KOPT-K1 (cell line): ENCODE data around the gene FAM118A.
"Not testable (repeated sequence)": the region's sequence is repeated elsewhere in the genome, so short reads cannot be mapped to it uniquely, and the experiment has no call there.

Source experiments
- H3K27ac ChIP-seq: fragments of 200-600 bp; sonication (generic); 2 replicates; pipeline ENCODE4 v1.5.1; 2016; ENCODE audit warnings: antibody characterized with exemption, mild to moderate bottlenecking, low read depth, low read length; ENCODE audit not compliant: poor library complexity, severe bottlenecking
- H3K36me3 ChIP-seq: fragments of 200-600 bp; sonication (generic); 2 replicates; pipeline ENCODE4 v1.5.1; 2017; ENCODE audit warnings: antibody characterized with exemption, mild to moderate bottlenecking, low read length, moderate library complexity; ENCODE audit not compliant: insufficient read depth
- H3K9me3 ChIP-seq: fragments of 200-600 bp; sonication (generic); 2 replicates; pipeline ENCODE4 v1.5.1; 2017; ENCODE audit warnings: antibody characterized with exemption, low read length, mild to moderate bottlenecking; ENCODE audit not compliant: insufficient read depth, poor library complexity, severe bottlenecking

Gene FAM118A

GRCh38 chr22:45273452-45274075 lies 36.2 kb upstream of the FAM118A start:
- H3K9me3 ChIP-seq = no peaks in the 10 kb centered on the region
- H3K36me3 ChIP-seq = no peaks in the 10 kb centered on the region
- no peak overlapping the region for H3K27ac ChIP-seq

GRCh38 chr22:45276507-45277105 lies 33.1 kb upstream of the FAM118A start:
- no peaks in the 10 kb centered on the region for H3K36me3 ChIP-seq
- H3K27ac ChIP-seq = no peak overlapping the region
- no peaks in the 10 kb centered on the region for H3K9me3 ChIP-seq

GRCh38 chr22:45277720-45278119 lies 32.0 kb upstream of the FAM118A start:
- not testable (repeated sequence) for H3K36me3 ChIP-seq, H3K9me3 ChIP-seq, H3K27ac ChIP-seq

- H3K36me3 ChIP-seq = no peaks in the 10 kb centered on the region
- no peaks in the 10 kb centered on the region for H3K9me3 ChIP-seq
- H3K27ac ChIP-seq = no peak overlapping the region
These were observed 31.6 kb upstream of the FAM118A start for GRCh38 chr22:45278125-45278524.

GRCh38 chr22:45280587-45280980 lies 29.1 kb upstream of the FAM118A start:
- Histone ChIP-seq H3K9me3 (no peaks in the 10 kb centered on the region), H3K27ac (no peak overlapping the region), H3K36me3 (no peaks in the 10 kb centered on the region)

- no peaks in the 10 kb centered on the region for H3K36me3 ChIP-seq
- no peaks in the 10 kb centered on the region for H3K9me3 ChIP-seq
- no peak overlapping the region for H3K27ac ChIP-seq
These were observed 28.7 kb upstream of the FAM118A start for GRCh38 chr22:45281010-45281409.

- Histone ChIP-seq H3K9me3 (no peaks in the 10 kb centered on the region), H3K36me3 (no peaks in the 10 kb centered on the region), H3K27ac (no peak within 1 kb of the TSS)
These were observed 24.9 kb upstream of the FAM118A start, which contains the start of gene UPK3A for GRCh38 chr22:45284705-45285262. Gene UPK3A, plus strand, starts transcription at chr22:45284949. Its CDS starts 65 bp downstream, at chr22:45285014.

GRCh38 chr22:45285263-45286058 lies 24.3 kb upstream of the FAM118A start:
- no peak overlapping the region for H3K27ac ChIP-seq
- no peaks in the 10 kb centered on the region for H3K9me3 ChIP-seq
- no peaks in the 10 kb centered on the region for H3K36me3 ChIP-seq

- no peak overlapping the region for H3K27ac ChIP-seq
- H3K36me3 ChIP-seq = no peaks in the 10 kb centered on the region
- H3K9me3 ChIP-seq = no peaks in the 10 kb centered on the region
These were observed 22.7 kb upstream of the FAM118A start for GRCh38 chr22:45286854-45287551.

GRCh38 chr22:45290410-45290936 lies 19.3 kb upstream of the FAM118A start:
- H3K36me3 ChIP-seq = no peaks in the 10 kb centered on the region
- H3K9me3 ChIP-seq = no peaks in the 10 kb centered on the region
- no peak overlapping the region for H3K27ac ChIP-seq

GRCh38 chr22:45291061-45291930 lies 18.4 kb upstream of the FAM118A start:
- Histone ChIP-seq H3K27ac (no peak overlapping the region), H3K9me3 (no peaks in the 10 kb centered on the region), H3K36me3 (no peaks in the 10 kb centered on the region)

GRCh38 chr22:45291931-45292290 lies 17.8 kb upstream of the FAM118A start:
- H3K27ac ChIP-seq = no peak overlapping the region
- no peaks in the 10 kb centered on the region for H3K36me3 ChIP-seq
- H3K9me3 ChIP-seq = no peaks in the 10 kb centered on the region

GRCh38 chr22:45292731-45293442 lies 16.8 kb upstream of the FAM118A start:
- Histone ChIP-seq H3K36me3 (no peaks in the 10 kb centered on the region), H3K27ac (no peak overlapping the region), H3K9me3 (no peaks in the 10 kb centered on the region)
